B cell (primary cell): Measurements from ENCODE around the gene PDSS1. TPM values are rescaled to one million over a fixed set of nuclear protein-coding genes. Genes with fewer than 3 reads are reported as not detected.

ENCODE experiments used
- ATAC-seq: fragments of 200-7000 bp; cut with Tn5 transposase; one replicate; pipeline ENCODE4 v1.10.0; 2021; ENCODE audit warnings: low read depth, mild to moderate bottlenecking, moderate number of reproducible peaks, moderate library complexity
- CTCF ChIA-PET: fragments of 350-600 bp; sonication (Branson Sonifier 250); formaldehyde crosslinking; loops from one replicate; lab custom pipeline; 2021; ENCODE audit warnings: antibody characterized with exemption, inconsistent platforms; lab: Charles Lee
- POLR2A ChIA-PET: fragments of 350-600 bp; sonication (Branson Sonifier 250); formaldehyde crosslinking; loops from one replicate; lab custom pipeline; 2021; ENCODE audit warnings: antibody characterized with exemption; lab: Charles Lee
- DNase-seq: peaks from one replicate; pipeline ENCODE4 v3.0.0; 2013
- H2AFZ ChIP-seq: 2 replicates; pipeline ENCODE4 v1.6.1; 2012; ENCODE audit warnings: mild to moderate bottlenecking, low read depth, low read length; ENCODE audit not compliant: insufficient read depth, poor library complexity, severe bottlenecking
- H3K27ac ChIP-seq, 2 donors: 1 replicate in 1 of 2; 2 replicates in 1 of 2; pipeline ENCODE4 v1.5.1; 2012 to 2013; ENCODE audit warnings: low read length in 2 of 2, mild to moderate bottlenecking in 2 of 2, moderate library complexity in 1 of 2
- H3K27me3 ChIP-seq, 4 experiments: fragments of 200-600 bp in 1 of 4; sonication (generic) in 1 of 4; replicated peaks in 1 of 4; 1 replicate in 2 of 4; 2 replicates in 2 of 4; pipeline versions ENCODE4 v1.6.1 to v1.7.0; 2013 to 2016; ENCODE audit warnings: low read length in 3 of 4, mild to moderate bottlenecking in 2 of 4, mixed read lengths in 1 of 4, moderate library complexity in 1 of 4; ENCODE audit not compliant: insufficient read depth in 4 of 4, control insufficient read depth in 3 of 4; ENCODE audit errors: control extremely low read depth in 1 of 4
- H3K36me3 ChIP-seq, 2 experiments: replicated peaks in 1 of 2; 1 replicate in 1 of 2; 2 replicates in 1 of 2; pipeline versions ENCODE4 v1.6.1 to v1.7.1; 2013; ENCODE audit warnings: low read length in 1 of 2; ENCODE audit not compliant: insufficient read depth in 2 of 2, control insufficient read depth in 1 of 2; ENCODE audit errors: control extremely low read depth in 1 of 2, extremely low read depth in 1 of 2
- H3K4me1 ChIP-seq, 2 donors: fragments of 200-600 bp in 1 of 2; sonication (generic) in 1 of 2; 1 replicate in 1 of 2; 2 replicates in 1 of 2; pipeline versions ENCODE4 v1.5.1 to v1.6.1; 2013 to 2017; ENCODE audit warnings: low read length in 2 of 2; ENCODE audit not compliant: control insufficient read depth in 2 of 2, insufficient read depth in 2 of 2
- H3K4me2 ChIP-seq: replicated peaks from 2 replicates; pipeline ENCODE3; 2012; ENCODE audit warnings: mild to moderate bottlenecking, low read depth, low read length; ENCODE audit not compliant: poor library complexity, severe bottlenecking
- H3K4me3 ChIP-seq, 5 experiments: fragments of 200-600 bp in 1 of 5; sonication (generic) in 1 of 5; 1 replicate in 3 of 5; 2 replicates in 2 of 5; pipeline versions ENCODE4 v1.5.1 to v1.7.0; 2011 to 2016; ENCODE audit warnings: low read length in 4 of 5, mild to moderate bottlenecking in 4 of 5, low read depth in 2 of 5, control low read depth in 1 of 5, moderate library complexity in 1 of 5; ENCODE audit not compliant: insufficient read depth in 1 of 5; ENCODE audit errors: control extremely low read depth in 1 of 5, extremely low read depth in 1 of 5
- H3K79me2 ChIP-seq: fragments of 200-600 bp; sonication (generic); one replicate; pipeline ENCODE4 v1.6.0; 2016; ENCODE audit warnings: low read length; ENCODE audit not compliant: control insufficient read depth, insufficient read depth
- H3K9ac ChIP-seq: fragments of 200-600 bp; sonication (generic); 2 replicates; pipeline ENCODE4 v1.6.1; 2017; ENCODE audit warnings: mild to moderate bottlenecking, low read length, moderate library complexity
- H3K9me3 ChIP-seq, 3 donors: one replicate each; pipeline versions ENCODE4 v1.6.1 to v1.7.1; 2013; ENCODE audit warnings: low read length in 2 of 3; ENCODE audit not compliant: control insufficient read depth in 2 of 3, insufficient read depth in 1 of 3; ENCODE audit errors: control extremely low read depth in 1 of 3
- H4K20me1 ChIP-seq: 2 replicates; pipeline ENCODE4 v1.6.0; 2012; ENCODE audit warnings: mild to moderate bottlenecking, low read length; ENCODE audit not compliant: insufficient read depth, control insufficient read depth, poor library complexity, severe bottlenecking
- H3K27ac Mint-ChIP-seq: one replicate; pipeline ENCODE4 v1.8.0; 2021; ENCODE audit warnings: mixed read lengths
- H3K27me3 Mint-ChIP-seq: one replicate; pipeline ENCODE4 v1.8.0; 2021; ENCODE audit warnings: mixed read lengths
- H3K4me1 Mint-ChIP-seq: one replicate; pipeline ENCODE4 v1.8.0; 2021; ENCODE audit warnings: mixed read lengths
- H3K4me3 Mint-ChIP-seq: one replicate; pipeline ENCODE4 v1.8.0; 2021; ENCODE audit warnings: mixed read lengths
- H3K9me3 Mint-ChIP-seq: one replicate; pipeline ENCODE4 v1.8.0; 2022; ENCODE audit warnings: mixed read lengths; ENCODE audit not compliant: insufficient read depth
- EZH2 ChIP-seq: IDR thresholded peaks from 2 replicates; pipeline ENCODE4 v1.6.1; 2012; ENCODE audit warnings: borderline replicate concordance, low read depth, mild to moderate bottlenecking, moderate library complexity, low read length; ENCODE audit not compliant: insufficient read depth, poor library complexity, severe bottlenecking
- WGBS: methylation state at CpG from one replicate; pipeline ENCODE4 v1.1.5; 2013; ENCODE audit warnings: missing lambda C conversion rate; ENCODE audit not compliant: insufficient coverage; 5-methylcytosine and 5-hydroxymethylcytosine counted together
- intact Hi-C: fragments of 100-400 bp; cut with micrococcal nuclease; formaldehyde crosslinking; loops from one replicate; pipeline ENCODE4 v1.10.0; 2022
- polyA plus RNA-seq: library from polyadenylated mRNA; depleted of rRNA; stranded (reverse); fragments of >200 nt; gene quantifications from 2 replicates; pipeline ENCODE4 v1.2.3, GENCODE V29; 2012
- total RNA-seq, 2 donors: library from RNA; stranded (reverse); fragments of 120-200 nt in 1 of 2; gene quantifications; 1 replicate in 1 of 2; 2 replicates in 1 of 2; pipeline versions ENCODE4 v1.2.3 to v1.2.4, GENCODE V29; 2013 to 2022
- TF ChIP-seq, protein P1 (sequence below): fragments of 200-600 bp; IDR thresholded peaks from one replicate; pipeline ENCODE4 v1.8.0; 2022; ENCODE audit warnings: antibody characterized with exemption, mild to moderate bottlenecking

PDSS1 gene
- total and polyA plus RNA-seq, 2 donors (not counting 1 experiment from before 2014, with no cell fraction given): 3.6 to 4.7 TPM

DNA sequence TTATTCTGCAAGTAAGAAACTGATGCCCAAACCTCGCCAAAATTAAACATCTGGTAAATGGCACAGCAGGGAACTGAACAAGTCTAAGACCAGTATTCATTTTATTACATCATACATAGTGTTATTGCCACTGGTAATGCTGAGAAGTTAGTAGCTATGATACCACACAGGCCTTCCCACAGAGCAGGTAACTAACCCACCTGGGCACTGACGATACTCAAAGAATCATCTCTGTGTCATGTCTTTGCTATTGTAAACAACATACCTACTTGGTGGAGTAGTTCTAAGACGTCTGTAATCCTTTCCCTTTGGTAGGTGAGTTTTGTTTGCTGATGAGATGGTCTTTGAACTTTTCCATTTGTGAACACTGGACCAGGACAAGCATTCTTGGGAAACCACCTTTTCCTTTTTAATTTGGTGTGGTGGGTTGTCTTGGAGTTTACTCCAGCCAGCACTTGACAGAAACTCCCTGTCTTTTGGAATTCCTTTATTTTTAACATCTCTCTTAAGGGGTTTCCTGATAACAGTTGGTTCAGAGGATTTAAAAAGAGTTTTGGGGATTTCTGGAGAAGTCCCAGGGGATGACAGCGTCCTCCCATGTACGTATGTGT is 40.9 kb downstream of the PDSS1 start:
- TF ChIP-seq EZH2: no peak
- TF ChIP-seq, protein P1, sequence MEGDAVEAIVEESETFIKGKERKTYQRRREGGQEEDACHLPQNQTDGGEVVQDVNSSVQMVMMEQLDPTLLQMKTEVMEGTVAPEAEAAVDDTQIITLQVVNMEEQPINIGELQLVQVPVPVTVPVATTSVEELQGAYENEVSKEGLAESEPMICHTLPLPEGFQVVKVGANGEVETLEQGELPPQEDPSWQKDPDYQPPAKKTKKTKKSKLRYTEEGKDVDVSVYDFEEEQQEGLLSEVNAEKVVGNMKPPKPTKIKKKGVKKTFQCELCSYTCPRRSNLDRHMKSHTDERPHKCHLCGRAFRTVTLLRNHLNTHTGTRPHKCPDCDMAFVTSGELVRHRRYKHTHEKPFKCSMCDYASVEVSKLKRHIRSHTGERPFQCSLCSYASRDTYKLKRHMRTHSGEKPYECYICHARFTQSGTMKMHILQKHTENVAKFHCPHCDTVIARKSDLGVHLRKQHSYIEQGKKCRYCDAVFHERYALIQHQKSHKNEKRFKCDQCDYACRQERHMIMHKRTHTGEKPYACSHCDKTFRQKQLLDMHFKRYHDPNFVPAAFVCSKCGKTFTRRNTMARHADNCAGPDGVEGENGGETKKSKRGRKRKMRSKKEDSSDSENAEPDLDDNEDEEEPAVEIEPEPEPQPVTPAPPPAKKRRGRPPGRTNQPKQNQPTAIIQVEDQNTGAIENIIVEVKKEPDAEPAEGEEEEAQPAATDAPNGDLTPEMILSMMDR: no peak
- DNase-seq (peak; percentile 35), ATAC-seq (no peak)
- H3K4me2 ChIP-seq: peak overlapping the region; percentile 58
- no peaks in the 10 kb centered on the region for H3K27me3 ChIP-seq
- H2AFZ ChIP-seq: no peak overlapping the region
- H3K27me3 Mint-ChIP-seq: no peaks in the 10 kb centered on the region
- H3K9me3 ChIP-seq: peaks cover 0 to 4% (median 0%) of the 10 kb centered on the region in 3 donors
- no peak overlapping the region for H3K4me3 ChIP-seq
- peak overlapping the region; percentile 89 for H3K27ac Mint-ChIP-seq
- H3K9me3 Mint-ChIP-seq: no peaks in the 10 kb centered on the region
- H3K4me3 Mint-ChIP-seq: peak overlapping the region; percentile 52
- peaks cover 2 to 12% of the 10 kb centered on the region in 2 experiments for H3K36me3 ChIP-seq
- CTCF ChIA-PET: interaction anchor here (3.0 kb wide), 1 partner anchor 143 kb away, joined by 9 read pairs; no protein-coding TSS in a partner anchor
- no CpG with 5 or more reads among the region's 5 CpGs for WGBS
- no peaks in the 10 kb centered on the region for H4K20me1 ChIP-seq
- H3K27ac ChIP-seq: peak overlapping the region; percentile 87
- peaks cover 36 to 50% of the 10 kb centered on the region in 2 donors for H3K4me1 ChIP-seq
- POLR2A ChIA-PET: no interaction called here
- H3K79me2 ChIP-seq: no peaks in the 10 kb centered on the region
- H3K9ac ChIP-seq: no peak overlapping the region
- intact Hi-C loops: loop anchor here (2.0 to 5.0 kb wide), 2 partner anchors 16 to 504 kb away; partner anchors contain the start of gene ACBD5
- H3K4me1 Mint-ChIP-seq: peaks cover 56% of the 10 kb centered on the region

DNA sequence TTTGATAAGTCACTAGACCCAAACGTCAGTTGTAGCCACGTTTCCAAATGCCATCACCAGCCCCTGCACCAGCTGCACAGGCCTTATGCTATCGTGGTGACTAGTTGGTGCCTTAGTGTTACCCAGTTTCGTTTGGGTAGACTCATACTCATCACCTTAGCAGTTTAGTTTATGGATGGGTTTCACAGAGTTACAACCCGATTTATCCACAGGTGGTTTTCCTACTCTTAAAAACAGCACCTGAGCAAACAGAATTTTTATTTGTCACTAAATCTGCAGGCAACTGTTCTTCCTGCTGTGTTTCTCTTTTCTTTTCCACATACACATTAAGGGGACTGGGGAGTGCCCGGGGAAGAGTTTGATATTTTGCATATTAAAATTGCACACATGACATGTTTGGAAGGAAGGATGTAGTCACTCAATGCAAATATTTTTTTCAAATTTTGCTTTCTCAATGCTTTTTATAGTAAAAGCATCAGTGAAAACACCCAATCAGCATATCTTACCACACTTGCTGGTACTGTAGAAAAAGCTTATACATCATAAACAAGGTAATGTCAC is 41.6 kb downstream of the PDSS1 start:
- ChIA-PET POLR2A (no interaction called here), CTCF (interaction anchor here (2.0 to 3.0 kb wide), 2 partner anchors 13 to 142 kb away, joined by 9 to 17 read pairs; no protein-coding TSS in a partner anchor)
- Histone ChIP-seq H3K79me2 (no peaks in the 10 kb centered on the region), H3K9ac (peak overlapping the region; percentile 33), H3K4me2 (peak overlapping the region; percentile 58), H3K27me3 (no peaks in the 10 kb centered on the region), H3K27ac (peak overlapping the region; percentile 87), H3K4me3 (peak overlapping the region in 2 of 5 experiments; percentile 9 to 11), H3K4me1 (peaks cover 36 to 53% of the 10 kb centered on the region in 2 donors), H3K9me3 (peaks cover 0 to 4% (median 0%) of the 10 kb centered on the region in 3 donors), H3K36me3 (peaks cover 2 to 18% of the 10 kb centered on the region in 2 experiments), H4K20me1 (no peaks in the 10 kb centered on the region), H2AFZ (no peak overlapping the region)
- WGBS: no CpG with 5 or more reads among the region's 6 CpGs
- intact Hi-C loops: loop anchor here (2.0 to 5.0 kb wide), 2 partner anchors 16 to 503 kb away; partner anchors contain the start of gene ACBD5
- Mint-ChIP-seq H3K9me3 (no peaks in the 10 kb centered on the region), H3K27ac (peak overlapping the region; percentile 94), H3K27me3 (no peaks in the 10 kb centered on the region), H3K4me1 (peaks cover 62% of the 10 kb centered on the region), H3K4me3 (peak overlapping the region; percentile 77)
- peak; percentile 72 for DNase-seq
- TF ChIP-seq, protein P1: no peak
- ATAC-seq: peak; percentile 53
